GM21381 (cell line): ENCODE measurements around the gene FOXO1.

Experiments used
- ATAC-seq: cut with Tn5 transposase; IDR thresholded peaks from one replicate; pipeline ENCODE4 v1.9.1; 2021; ENCODE audit warnings: mild to moderate bottlenecking, moderate library complexity; ENCODE audit not compliant: unreplicated experiment

FOXO1 gene

GRCh38 chr13:40517486-40518480 is 148.7 kb downstream of the FOXO1 start:
- ATAC-seq, result peak; percentile 72

- no peak for ATAC-seq
Observed at GRCh38 chr13:40515702-40516101, 150.7 kb downstream of the FOXO1 start.

- ATAC-seq, result no peak
Observed at GRCh38 chr13:40514802-40515201, 151.6 kb downstream of the FOXO1 start.

- ATAC-seq, result no peak
Observed at GRCh38 chr13:40509876-40510275, 156.6 kb downstream of the FOXO1 start.

- no peak for ATAC-seq
Observed at GRCh38 chr13:40508767-40509342, 157.6 kb downstream of the FOXO1 start.

- ATAC-seq, result no peak
Observed at GRCh38 chr13:40508127-40508526, 158.3 kb downstream of the FOXO1 start.

- ATAC-seq, result no peak
Observed at GRCh38 chr13:40506592-40507446, 159.6 kb downstream of the FOXO1 start.
